Muscle layer of colon (tissue), 2 donors: ENCODE data around the gene HOXD13.

Source experiments
- H3K27ac ChIP-seq: one replicate; pipeline ENCODE4 v1.7.0; 2013; ENCODE audit warnings: low read depth, mild to moderate bottlenecking, low read length, moderate library complexity
- H3K27me3 ChIP-seq, 2 donors: one replicate each; pipeline ENCODE4 v1.7.0; 2013; ENCODE audit warnings: low read length in 2 of 2, mild to moderate bottlenecking in 2 of 2; ENCODE audit not compliant: insufficient read depth in 2 of 2, control insufficient read depth in 1 of 2
- H3K36me3 ChIP-seq: one replicate; pipeline ENCODE4 v1.7.0; 2013; ENCODE audit warnings: mild to moderate bottlenecking, low read length; ENCODE audit not compliant: insufficient read depth
- H3K4me1 ChIP-seq: one replicate; pipeline ENCODE4 v1.7.0; 2013; ENCODE audit warnings: mild to moderate bottlenecking, low read length; ENCODE audit not compliant: insufficient read depth
- H3K4me3 ChIP-seq, 2 donors: one replicate each; pipeline ENCODE4 v1.7.0; 2013; ENCODE audit warnings: low read length in 2 of 2, low read depth in 1 of 2, mild to moderate bottlenecking in 1 of 2, moderate library complexity in 1 of 2
- H3K9ac ChIP-seq: one replicate; pipeline ENCODE4 v1.7.0; 2013; ENCODE audit warnings: low read length
- H3K9me3 ChIP-seq: one replicate; pipeline ENCODE4 v1.7.0; 2013; ENCODE audit warnings: mild to moderate bottlenecking, low read length
- donor health status: abdominal sarcoma.
- donor health status: Adenocarcinoma of cecum.

The HOXD13 gene

GRCh38 chr2:176098366-176099158 lies 6.0 kb downstream of the HOXD13 start:
- Histone ChIP-seq H3K4me1 (peaks cover 9% of the 10 kb centered on the region), H3K27me3 (peaks cover 85 to 96% of the 10 kb centered on the region in 2 donors), H3K4me3 (no peak overlapping the region), H3K36me3 (no peaks in the 10 kb centered on the region), H3K9ac (no peak overlapping the region), H3K27ac (no peak overlapping the region), H3K9me3 (peaks cover 3% of the 10 kb centered on the region)

GRCh38 chr2:176099159-176099727 lies 6.7 kb downstream of the HOXD13 start:
- Histone ChIP-seq H3K4me1 (peaks cover 14% of the 10 kb centered on the region), H3K4me3 (no peak overlapping the region), H3K27ac (no peak overlapping the region), H3K36me3 (no peaks in the 10 kb centered on the region), H3K9ac (no peak overlapping the region), H3K27me3 (peaks cover 82 to 96% of the 10 kb centered on the region in 2 donors), H3K9me3 (no peaks in the 10 kb centered on the region)

GRCh38 chr2:176099728-176100546 lies 7.4 kb downstream of the HOXD13 start, which contains the start of gene HOXD12:
HOXD12 (plus strand) TSS chr2:176099795; CDS start chr2:176099802, 7 bp downstream.
- H3K36me3 ChIP-seq = no peaks in the 10 kb centered on the region
- peaks cover 79 to 96% of the 10 kb centered on the region in 2 donors for H3K27me3 ChIP-seq
- no peak within 1 kb of the TSS for H3K9ac ChIP-seq
- H3K4me3 ChIP-seq = no peak within 1 kb of the TSS
- peaks cover 15% of the 10 kb centered on the region for H3K4me1 ChIP-seq
- no peaks in the 10 kb centered on the region for H3K9me3 ChIP-seq
- H3K27ac ChIP-seq = no peak within 1 kb of the TSS

- peaks cover 79 to 96% of the 10 kb centered on the region in 2 donors for H3K27me3 ChIP-seq
- H3K27ac ChIP-seq = no peak overlapping the region
- no peaks in the 10 kb centered on the region for H3K9me3 ChIP-seq
- no peak overlapping the region for H3K9ac ChIP-seq
- peaks cover 15% of the 10 kb centered on the region for H3K4me1 ChIP-seq
- H3K36me3 ChIP-seq = no peaks in the 10 kb centered on the region
- H3K4me3 ChIP-seq = no peak overlapping the region
Observed at GRCh38 chr2:176100547-176101140, 8.1 kb downstream of the HOXD13 start.

GRCh38 chr2:176101216-176101830 lies 8.8 kb downstream of the HOXD13 start:
- no peak overlapping the region for H3K27ac ChIP-seq
- H3K9ac ChIP-seq = no peak overlapping the region
- peaks cover 18% of the 10 kb centered on the region for H3K4me1 ChIP-seq
- no peaks in the 10 kb centered on the region for H3K36me3 ChIP-seq
- no peaks in the 10 kb centered on the region for H3K9me3 ChIP-seq
- no peak overlapping the region for H3K4me3 ChIP-seq
- H3K27me3 ChIP-seq = peaks cover 74 to 96% of the 10 kb centered on the region in 2 donors

- H3K9ac ChIP-seq = no peak overlapping the region
- no peak overlapping the region for H3K27ac ChIP-seq
- no peak overlapping the region for H3K4me3 ChIP-seq
- no peaks in the 10 kb centered on the region for H3K9me3 ChIP-seq
- H3K27me3 ChIP-seq = peaks cover 69 to 96% of the 10 kb centered on the region in 2 donors
- H3K36me3 ChIP-seq = no peaks in the 10 kb centered on the region
- H3K4me1 ChIP-seq = peaks cover 21% of the 10 kb centered on the region
Observed at GRCh38 chr2:176101842-176102241, 9.3 kb downstream of the HOXD13 start.

- H3K27me3 ChIP-seq = peaks cover 64 to 95% of the 10 kb centered on the region in 2 donors
- no peak overlapping the region for H3K27ac ChIP-seq
- peaks cover 21% of the 10 kb centered on the region for H3K4me1 ChIP-seq
- no peaks in the 10 kb centered on the region for H3K36me3 ChIP-seq
- no peak overlapping the region for H3K4me3 ChIP-seq
- H3K9me3 ChIP-seq = no peaks in the 10 kb centered on the region
- no peak overlapping the region for H3K9ac ChIP-seq
Observed at GRCh38 chr2:176102309-176102866, 9.9 kb downstream of the HOXD13 start.

- H3K36me3 ChIP-seq = no peaks in the 10 kb centered on the region
- no peak overlapping the region for H3K4me3 ChIP-seq
- no peak overlapping the region for H3K27ac ChIP-seq
- H3K9ac ChIP-seq = no peak overlapping the region
- H3K4me1 ChIP-seq = peaks cover 15% of the 10 kb centered on the region
- H3K9me3 ChIP-seq = no peaks in the 10 kb centered on the region
- H3K27me3 ChIP-seq = peaks cover 56 to 87% of the 10 kb centered on the region in 2 donors
Observed at GRCh38 chr2:176103194-176103593, 10.7 kb downstream of the HOXD13 start.

- Histone ChIP-seq H3K4me3 (peak overlapping the region; percentile 41 to 65), H3K9ac (peak overlapping the region; percentile 36), H3K27me3 (peaks cover 50 to 82% of the 10 kb centered on the region in 2 donors), H3K27ac (peak overlapping the region; percentile 71), H3K36me3 (no peaks in the 10 kb centered on the region), H3K4me1 (peaks cover 15% of the 10 kb centered on the region), H3K9me3 (no peaks in the 10 kb centered on the region)
Observed at GRCh38 chr2:176103742-176104315, 11.3 kb downstream of the HOXD13 start.

GRCh38 chr2:176104316-176105077 lies 12.0 kb downstream of the HOXD13 start:
- H3K27ac ChIP-seq = peak overlapping the region; percentile 71
- peaks cover 15% of the 10 kb centered on the region for H3K4me1 ChIP-seq
- peak overlapping the region; percentile 54 for H3K9ac ChIP-seq
- no peaks in the 10 kb centered on the region for H3K36me3 ChIP-seq
- H3K27me3 ChIP-seq = peaks cover 50 to 83% of the 10 kb centered on the region in 2 donors
- peak overlapping the region; percentile 41 to 65 for H3K4me3 ChIP-seq
- H3K9me3 ChIP-seq = no peaks in the 10 kb centered on the region
